Lower leg skin (tissue), 3 donors: ENCODE measurements around the gene WNT7A.

Source experiments
- POLR2A ChIP-seq, 2 donors: fragments of 450-650 bp; IDR thresholded peaks; one replicate each; pipeline ENCODE4 v1.6.1; 2016 to 2017; ENCODE audit warnings: antibody characterized with exemption in 2 of 2, mild to moderate bottlenecking in 1 of 2, moderate library complexity in 1 of 2
- TF ChIP-seq, protein P1 (sequence below), 3 donors: fragments of 450-650 bp; IDR thresholded peaks; one replicate each; pipeline ENCODE4 v1.5.1; 2016; ENCODE audit warnings: antibody characterized with exemption in 3 of 3, mild to moderate bottlenecking in 3 of 3, moderate library complexity in 2 of 3

DNA sequence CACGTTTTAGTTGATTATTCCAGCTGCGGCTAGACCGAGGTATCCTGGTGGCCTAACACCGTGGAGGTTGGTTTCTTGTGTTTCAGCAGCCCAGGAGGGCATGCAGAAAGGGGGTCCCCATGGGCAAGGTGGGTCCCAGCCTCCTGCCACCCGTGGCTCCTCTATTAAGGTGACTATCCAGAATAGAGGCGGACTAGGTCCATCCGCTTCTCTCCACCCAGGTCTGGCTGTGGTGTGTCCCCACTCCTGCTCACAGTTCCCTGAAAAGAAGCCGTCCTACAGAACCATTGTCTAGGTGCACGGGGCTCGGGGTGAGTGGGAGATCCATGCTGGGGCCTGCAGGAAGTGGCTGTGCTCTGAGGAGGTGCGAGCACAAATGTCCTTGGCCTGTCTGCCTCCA lies 81.5 kb downstream of the WNT7A start:
- TF ChIP-seq, protein P1, sequence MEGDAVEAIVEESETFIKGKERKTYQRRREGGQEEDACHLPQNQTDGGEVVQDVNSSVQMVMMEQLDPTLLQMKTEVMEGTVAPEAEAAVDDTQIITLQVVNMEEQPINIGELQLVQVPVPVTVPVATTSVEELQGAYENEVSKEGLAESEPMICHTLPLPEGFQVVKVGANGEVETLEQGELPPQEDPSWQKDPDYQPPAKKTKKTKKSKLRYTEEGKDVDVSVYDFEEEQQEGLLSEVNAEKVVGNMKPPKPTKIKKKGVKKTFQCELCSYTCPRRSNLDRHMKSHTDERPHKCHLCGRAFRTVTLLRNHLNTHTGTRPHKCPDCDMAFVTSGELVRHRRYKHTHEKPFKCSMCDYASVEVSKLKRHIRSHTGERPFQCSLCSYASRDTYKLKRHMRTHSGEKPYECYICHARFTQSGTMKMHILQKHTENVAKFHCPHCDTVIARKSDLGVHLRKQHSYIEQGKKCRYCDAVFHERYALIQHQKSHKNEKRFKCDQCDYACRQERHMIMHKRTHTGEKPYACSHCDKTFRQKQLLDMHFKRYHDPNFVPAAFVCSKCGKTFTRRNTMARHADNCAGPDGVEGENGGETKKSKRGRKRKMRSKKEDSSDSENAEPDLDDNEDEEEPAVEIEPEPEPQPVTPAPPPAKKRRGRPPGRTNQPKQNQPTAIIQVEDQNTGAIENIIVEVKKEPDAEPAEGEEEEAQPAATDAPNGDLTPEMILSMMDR (IDR thresholded peaks at IDR 0.05), result no peak
- TF ChIP-seq POLR2A (IDR thresholded peaks at IDR 0.05), result no peak
